B cell (primary cell): Measurements from ENCODE around the gene TMEM132D. TPM values are rescaled to one million over a fixed set of nuclear protein-coding genes. Genes with fewer than 3 reads are reported as not detected.

ENCODE experiments used
- ATAC-seq: fragments of 200-7000 bp; cut with Tn5 transposase; one replicate; pipeline ENCODE4 v1.10.0; 2021; ENCODE audit warnings: low read depth, mild to moderate bottlenecking, moderate number of reproducible peaks, moderate library complexity
- CTCF ChIA-PET: fragments of 350-600 bp; sonication (Branson Sonifier 250); formaldehyde crosslinking; loops from one replicate; lab custom pipeline; 2021; ENCODE audit warnings: antibody characterized with exemption, inconsistent platforms; lab: Charles Lee
- POLR2A ChIA-PET: fragments of 350-600 bp; sonication (Branson Sonifier 250); formaldehyde crosslinking; loops from one replicate; lab custom pipeline; 2021; ENCODE audit warnings: antibody characterized with exemption; lab: Charles Lee
- DNase-seq: peaks from one replicate; pipeline ENCODE4 v3.0.0; 2013
- H2AFZ ChIP-seq: 2 replicates; pipeline ENCODE4 v1.6.1; 2012; ENCODE audit warnings: mild to moderate bottlenecking, low read depth, low read length; ENCODE audit not compliant: insufficient read depth, poor library complexity, severe bottlenecking
- H3K27ac ChIP-seq, 2 donors: 1 replicate in 1 of 2; 2 replicates in 1 of 2; pipeline ENCODE4 v1.5.1; 2012 to 2013; ENCODE audit warnings: low read length in 2 of 2, mild to moderate bottlenecking in 2 of 2, moderate library complexity in 1 of 2
- H3K27me3 ChIP-seq, 4 experiments: fragments of 200-600 bp in 1 of 4; sonication (generic) in 1 of 4; replicated peaks in 1 of 4; 1 replicate in 2 of 4; 2 replicates in 2 of 4; pipeline versions ENCODE4 v1.6.1 to v1.7.0; 2013 to 2016; ENCODE audit warnings: low read length in 3 of 4, mild to moderate bottlenecking in 2 of 4, mixed read lengths in 1 of 4, moderate library complexity in 1 of 4; ENCODE audit not compliant: insufficient read depth in 4 of 4, control insufficient read depth in 3 of 4; ENCODE audit errors: control extremely low read depth in 1 of 4
- H3K36me3 ChIP-seq, 2 experiments: replicated peaks in 1 of 2; 1 replicate in 1 of 2; 2 replicates in 1 of 2; pipeline versions ENCODE4 v1.6.1 to v1.7.1; 2013; ENCODE audit warnings: low read length in 1 of 2; ENCODE audit not compliant: insufficient read depth in 2 of 2, control insufficient read depth in 1 of 2; ENCODE audit errors: control extremely low read depth in 1 of 2, extremely low read depth in 1 of 2
- H3K4me1 ChIP-seq, 2 donors: fragments of 200-600 bp in 1 of 2; sonication (generic) in 1 of 2; 1 replicate in 1 of 2; 2 replicates in 1 of 2; pipeline versions ENCODE4 v1.5.1 to v1.6.1; 2013 to 2017; ENCODE audit warnings: low read length in 2 of 2; ENCODE audit not compliant: control insufficient read depth in 2 of 2, insufficient read depth in 2 of 2
- H3K4me2 ChIP-seq: replicated peaks from 2 replicates; pipeline ENCODE3; 2012; ENCODE audit warnings: mild to moderate bottlenecking, low read depth, low read length; ENCODE audit not compliant: poor library complexity, severe bottlenecking
- H3K4me3 ChIP-seq, 5 experiments: fragments of 200-600 bp in 1 of 5; sonication (generic) in 1 of 5; 1 replicate in 3 of 5; 2 replicates in 2 of 5; pipeline versions ENCODE4 v1.5.1 to v1.7.0; 2011 to 2016; ENCODE audit warnings: low read length in 4 of 5, mild to moderate bottlenecking in 4 of 5, low read depth in 2 of 5, control low read depth in 1 of 5, moderate library complexity in 1 of 5; ENCODE audit not compliant: insufficient read depth in 1 of 5; ENCODE audit errors: control extremely low read depth in 1 of 5, extremely low read depth in 1 of 5
- H3K79me2 ChIP-seq: fragments of 200-600 bp; sonication (generic); one replicate; pipeline ENCODE4 v1.6.0; 2016; ENCODE audit warnings: low read length; ENCODE audit not compliant: control insufficient read depth, insufficient read depth
- H3K9ac ChIP-seq: fragments of 200-600 bp; sonication (generic); 2 replicates; pipeline ENCODE4 v1.6.1; 2017; ENCODE audit warnings: mild to moderate bottlenecking, low read length, moderate library complexity
- H3K9me3 ChIP-seq, 3 donors: one replicate each; pipeline versions ENCODE4 v1.6.1 to v1.7.1; 2013; ENCODE audit warnings: low read length in 2 of 3; ENCODE audit not compliant: control insufficient read depth in 2 of 3, insufficient read depth in 1 of 3; ENCODE audit errors: control extremely low read depth in 1 of 3
- H4K20me1 ChIP-seq: 2 replicates; pipeline ENCODE4 v1.6.0; 2012; ENCODE audit warnings: mild to moderate bottlenecking, low read length; ENCODE audit not compliant: insufficient read depth, control insufficient read depth, poor library complexity, severe bottlenecking
- H3K27ac Mint-ChIP-seq: one replicate; pipeline ENCODE4 v1.8.0; 2021; ENCODE audit warnings: mixed read lengths
- H3K27me3 Mint-ChIP-seq: one replicate; pipeline ENCODE4 v1.8.0; 2021; ENCODE audit warnings: mixed read lengths
- H3K4me1 Mint-ChIP-seq: one replicate; pipeline ENCODE4 v1.8.0; 2021; ENCODE audit warnings: mixed read lengths
- H3K4me3 Mint-ChIP-seq: one replicate; pipeline ENCODE4 v1.8.0; 2021; ENCODE audit warnings: mixed read lengths
- H3K9me3 Mint-ChIP-seq: one replicate; pipeline ENCODE4 v1.8.0; 2022; ENCODE audit warnings: mixed read lengths; ENCODE audit not compliant: insufficient read depth
- EZH2 ChIP-seq: IDR thresholded peaks from 2 replicates; pipeline ENCODE4 v1.6.1; 2012; ENCODE audit warnings: borderline replicate concordance, low read depth, mild to moderate bottlenecking, moderate library complexity, low read length; ENCODE audit not compliant: insufficient read depth, poor library complexity, severe bottlenecking
- WGBS: methylation state at CpG from one replicate; pipeline ENCODE4 v1.1.5; 2013; ENCODE audit warnings: missing lambda C conversion rate; ENCODE audit not compliant: insufficient coverage; 5-methylcytosine and 5-hydroxymethylcytosine counted together
- intact Hi-C: fragments of 100-400 bp; cut with micrococcal nuclease; formaldehyde crosslinking; loops from one replicate; pipeline ENCODE4 v1.10.0; 2022
- polyA plus RNA-seq: library from polyadenylated mRNA; depleted of rRNA; stranded (reverse); fragments of >200 nt; gene quantifications from 2 replicates; pipeline ENCODE4 v1.2.3, GENCODE V29; 2012
- total RNA-seq, 2 donors: library from RNA; stranded (reverse); fragments of 120-200 nt in 1 of 2; gene quantifications; 1 replicate in 1 of 2; 2 replicates in 1 of 2; pipeline versions ENCODE4 v1.2.3 to v1.2.4, GENCODE V29; 2013 to 2022
- TF ChIP-seq, protein P1 (sequence below): fragments of 200-600 bp; IDR thresholded peaks from one replicate; pipeline ENCODE4 v1.8.0; 2022; ENCODE audit warnings: antibody characterized with exemption, mild to moderate bottlenecking

TMEM132D gene
- total and polyA plus RNA-seq, 2 donors (not counting 1 experiment from before 2014, with no cell fraction given), result not detected

DNA sequence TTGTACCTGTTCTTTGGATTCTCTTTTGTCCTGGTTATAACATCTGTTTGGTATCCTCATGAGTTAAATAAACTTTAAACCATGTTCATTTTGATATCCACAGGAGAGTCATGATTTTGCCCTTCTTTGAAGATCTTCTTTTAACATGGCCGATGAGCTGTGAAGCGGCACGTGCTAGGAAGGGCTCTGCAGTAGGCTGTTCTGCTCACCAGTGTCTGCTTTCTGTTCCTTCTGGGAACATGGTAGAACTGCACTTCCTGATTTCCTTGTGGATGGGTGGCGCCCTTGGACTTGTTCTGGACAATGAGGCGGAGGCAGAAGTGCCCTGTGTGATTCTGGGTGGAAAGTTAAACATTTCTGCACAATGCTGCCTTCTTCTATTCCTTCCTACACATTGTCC, 138.1 kb downstream of the TMEM132D start:
- H3K4me3 ChIP-seq, result no peak overlapping the region
- no peaks in the 10 kb centered on the region for H3K79me2 ChIP-seq
- Mint-ChIP-seq H3K27me3 (no peaks in the 10 kb centered on the region), H3K27ac (no peak overlapping the region), H3K4me3 (no peak overlapping the region), H3K9me3 (peaks cover 6% of the 10 kb centered on the region), H3K4me1 (no peaks in the 10 kb centered on the region)
- intact Hi-C loops, result no loop called here
- no peaks in the 10 kb centered on the region for H4K20me1 ChIP-seq
- 94% methylated on average over 3 of the region's 5 CpGs for WGBS
- ATAC-seq (no peak), DNase-seq (no peak)
- H2AFZ ChIP-seq, result no peak overlapping the region
- H3K27me3 ChIP-seq, result no peaks in the 10 kb centered on the region
- TF ChIP-seq EZH2, result no peak
- TF ChIP-seq, protein P1, sequence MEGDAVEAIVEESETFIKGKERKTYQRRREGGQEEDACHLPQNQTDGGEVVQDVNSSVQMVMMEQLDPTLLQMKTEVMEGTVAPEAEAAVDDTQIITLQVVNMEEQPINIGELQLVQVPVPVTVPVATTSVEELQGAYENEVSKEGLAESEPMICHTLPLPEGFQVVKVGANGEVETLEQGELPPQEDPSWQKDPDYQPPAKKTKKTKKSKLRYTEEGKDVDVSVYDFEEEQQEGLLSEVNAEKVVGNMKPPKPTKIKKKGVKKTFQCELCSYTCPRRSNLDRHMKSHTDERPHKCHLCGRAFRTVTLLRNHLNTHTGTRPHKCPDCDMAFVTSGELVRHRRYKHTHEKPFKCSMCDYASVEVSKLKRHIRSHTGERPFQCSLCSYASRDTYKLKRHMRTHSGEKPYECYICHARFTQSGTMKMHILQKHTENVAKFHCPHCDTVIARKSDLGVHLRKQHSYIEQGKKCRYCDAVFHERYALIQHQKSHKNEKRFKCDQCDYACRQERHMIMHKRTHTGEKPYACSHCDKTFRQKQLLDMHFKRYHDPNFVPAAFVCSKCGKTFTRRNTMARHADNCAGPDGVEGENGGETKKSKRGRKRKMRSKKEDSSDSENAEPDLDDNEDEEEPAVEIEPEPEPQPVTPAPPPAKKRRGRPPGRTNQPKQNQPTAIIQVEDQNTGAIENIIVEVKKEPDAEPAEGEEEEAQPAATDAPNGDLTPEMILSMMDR, result no peak
- H3K9me3 ChIP-seq, result peaks cover 0 to 21% (median 4%) of the 10 kb centered on the region in 3 donors
- H3K36me3 ChIP-seq, result no peaks in the 10 kb centered on the region
- ChIA-PET POLR2A (no interaction called here), CTCF (no interaction called here)
- H3K9ac ChIP-seq, result no peak overlapping the region
- H3K4me1 ChIP-seq, result no peaks in the 10 kb centered on the region
- no peak overlapping the region for H3K4me2 ChIP-seq
- no peak overlapping the region for H3K27ac ChIP-seq

DNA sequence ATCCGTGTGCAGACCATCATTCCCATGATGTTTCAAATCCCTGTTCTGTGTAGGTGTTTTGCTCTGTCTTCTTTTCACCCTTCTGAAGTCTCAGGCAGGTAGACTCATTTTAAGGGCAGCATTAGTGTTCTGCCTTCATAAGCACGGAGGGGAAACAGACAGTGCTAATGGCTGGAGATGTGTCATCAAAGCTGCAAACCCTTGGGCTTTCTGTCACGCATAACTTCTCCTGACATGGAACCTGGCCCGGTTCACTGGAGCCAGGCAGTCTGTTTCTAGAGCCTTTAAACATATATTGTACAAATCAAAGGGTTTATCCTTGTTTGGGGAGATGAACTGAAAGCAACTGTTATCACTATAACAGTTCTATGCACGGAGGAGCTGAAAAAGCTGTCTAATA, 141.4 kb downstream of the TMEM132D start:
- Histone ChIP-seq H3K36me3 (no peaks in the 10 kb centered on the region), H3K9ac (no peak overlapping the region), H3K9me3 (peaks cover 0 to 16% (median 4%) of the 10 kb centered on the region in 3 donors), H3K4me3 (no peak overlapping the region), H4K20me1 (no peaks in the 10 kb centered on the region), H3K4me2 (no peak overlapping the region), H3K79me2 (no peaks in the 10 kb centered on the region), H3K27me3 (no peaks in the 10 kb centered on the region), H3K4me1 (no peaks in the 10 kb centered on the region), H2AFZ (no peak overlapping the region), H3K27ac (no peak overlapping the region)
- ChIA-PET CTCF (no interaction called here), POLR2A (no interaction called here)
- no peaks in the 10 kb centered on the region for H3K4me1 Mint-ChIP-seq
- no peak overlapping the region for H3K27ac Mint-ChIP-seq
- intact Hi-C loops, result no loop called here
- no peak overlapping the region for H3K4me3 Mint-ChIP-seq
- no peak for TF ChIP-seq EZH2
- TF ChIP-seq, protein P1, result no peak
- H3K27me3 Mint-ChIP-seq, result no peaks in the 10 kb centered on the region
- H3K9me3 Mint-ChIP-seq, result peaks cover 2% of the 10 kb centered on the region
- DNase-seq, result no peak
- 94% methylated on average over 2 of the region's 5 CpGs for WGBS
- ATAC-seq, result no peak
